Kidney epithelial cell (primary cell): Measurements from ENCODE around the gene ATP8A2. TPM values are rescaled to one million over a fixed set of nuclear protein-coding genes. Genes with fewer than 3 reads are reported as not detected.

Experiments used
- DNase-seq: peaks from one replicate; pipeline ENCODE4 v3.0.0-alpha.2; 2010; ENCODE audit warnings: low read depth
- H3K27me3 ChIP-seq: 2 replicates; pipeline ENCODE4 v1.6.0; 2011; ENCODE audit warnings: low read length; ENCODE audit not compliant: control insufficient read depth, insufficient read depth
- H3K36me3 ChIP-seq: 2 replicates; pipeline ENCODE4 v1.5.1; 2011; ENCODE audit warnings: low read length; ENCODE audit not compliant: control insufficient read depth, insufficient read depth
- H3K4me3 ChIP-seq: 2 replicates; pipeline ENCODE4 v1.5.1; 2011; ENCODE audit warnings: low read depth, mild to moderate bottlenecking, control low read depth, low read length
- total RNA-seq: library from RNA; depleted of rRNA; stranded (reverse); fragments of >200 nt; gene quantifications from 2 replicates; pipeline ENCODE4 v1.2.3, GENCODE V29; 2015
- TF ChIP-seq, protein P1 (sequence below): IDR thresholded peaks from 2 replicates; pipeline ENCODE4 v1.5.1; 2011; ENCODE audit warnings: mild to moderate bottlenecking, moderate library complexity, low read length, control low read depth, inconsistent platforms; ENCODE audit not compliant: insufficient read depth, poor library complexity, severe bottlenecking

Gene ATP8A2
- total RNA-seq, 1 donor from 2014 or later, result 3.8 TPM

- TF ChIP-seq, protein P1, sequence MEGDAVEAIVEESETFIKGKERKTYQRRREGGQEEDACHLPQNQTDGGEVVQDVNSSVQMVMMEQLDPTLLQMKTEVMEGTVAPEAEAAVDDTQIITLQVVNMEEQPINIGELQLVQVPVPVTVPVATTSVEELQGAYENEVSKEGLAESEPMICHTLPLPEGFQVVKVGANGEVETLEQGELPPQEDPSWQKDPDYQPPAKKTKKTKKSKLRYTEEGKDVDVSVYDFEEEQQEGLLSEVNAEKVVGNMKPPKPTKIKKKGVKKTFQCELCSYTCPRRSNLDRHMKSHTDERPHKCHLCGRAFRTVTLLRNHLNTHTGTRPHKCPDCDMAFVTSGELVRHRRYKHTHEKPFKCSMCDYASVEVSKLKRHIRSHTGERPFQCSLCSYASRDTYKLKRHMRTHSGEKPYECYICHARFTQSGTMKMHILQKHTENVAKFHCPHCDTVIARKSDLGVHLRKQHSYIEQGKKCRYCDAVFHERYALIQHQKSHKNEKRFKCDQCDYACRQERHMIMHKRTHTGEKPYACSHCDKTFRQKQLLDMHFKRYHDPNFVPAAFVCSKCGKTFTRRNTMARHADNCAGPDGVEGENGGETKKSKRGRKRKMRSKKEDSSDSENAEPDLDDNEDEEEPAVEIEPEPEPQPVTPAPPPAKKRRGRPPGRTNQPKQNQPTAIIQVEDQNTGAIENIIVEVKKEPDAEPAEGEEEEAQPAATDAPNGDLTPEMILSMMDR, result no peak
- Histone ChIP-seq H3K27me3 (no peaks in the 10 kb centered on the region), H3K36me3 (no peaks in the 10 kb centered on the region), H3K4me3 (no peak overlapping the region)
- DNase-seq, result no peak
Measured at GRCh38 chr13:25981060-25981459, 609.3 kb downstream of the ATP8A2 start.

GRCh38 chr13:25982907-25983306 is 611.1 kb downstream of the ATP8A2 start:
- no peak for DNase-seq
- Histone ChIP-seq H3K27me3 (no peaks in the 10 kb centered on the region), H3K4me3 (no peak overlapping the region), H3K36me3 (no peaks in the 10 kb centered on the region)
- TF ChIP-seq, protein P1, result no peak

- Histone ChIP-seq H3K4me3 (no peak overlapping the region), H3K36me3 (no peaks in the 10 kb centered on the region), H3K27me3 (no peaks in the 10 kb centered on the region)
- DNase-seq, result no peak
- TF ChIP-seq, protein P1, result no peak
Measured at GRCh38 chr13:25987987-25988386, 616.2 kb downstream of the ATP8A2 start.

GRCh38 chr13:25988661-25989060 is 616.9 kb downstream of the ATP8A2 start:
- TF ChIP-seq, protein P1, result no peak
- Histone ChIP-seq H3K4me3 (no peak overlapping the region), H3K36me3 (no peaks in the 10 kb centered on the region), H3K27me3 (no peaks in the 10 kb centered on the region)
- DNase-seq, result no peak

DNA sequence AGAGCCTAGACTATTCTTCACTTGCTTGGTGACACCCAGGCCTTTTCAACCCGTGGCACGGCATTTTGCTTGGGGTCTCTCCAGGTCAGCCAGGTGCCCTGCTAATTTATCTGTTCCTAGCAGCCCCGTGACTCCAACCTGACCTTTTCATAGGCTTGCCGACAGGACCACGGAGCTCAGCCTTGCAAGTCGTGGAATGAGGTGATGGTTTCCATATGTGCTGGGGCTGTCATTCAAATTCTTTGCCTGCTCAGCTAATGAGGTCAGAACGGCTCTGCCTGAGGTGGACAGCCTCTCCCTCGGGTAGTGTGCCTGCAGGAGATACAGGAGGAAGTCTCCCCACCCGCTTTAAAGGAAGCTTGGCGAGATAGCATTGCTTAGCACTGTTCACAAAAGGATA is 619.0 kb downstream of the ATP8A2 start:
- H3K36me3 ChIP-seq, result no peaks in the 10 kb centered on the region
- DNase-seq, result no peak
- no peaks in the 10 kb centered on the region for H3K27me3 ChIP-seq
- TF ChIP-seq, protein P1, result no peak
- no peak overlapping the region for H3K4me3 ChIP-seq

DNA sequence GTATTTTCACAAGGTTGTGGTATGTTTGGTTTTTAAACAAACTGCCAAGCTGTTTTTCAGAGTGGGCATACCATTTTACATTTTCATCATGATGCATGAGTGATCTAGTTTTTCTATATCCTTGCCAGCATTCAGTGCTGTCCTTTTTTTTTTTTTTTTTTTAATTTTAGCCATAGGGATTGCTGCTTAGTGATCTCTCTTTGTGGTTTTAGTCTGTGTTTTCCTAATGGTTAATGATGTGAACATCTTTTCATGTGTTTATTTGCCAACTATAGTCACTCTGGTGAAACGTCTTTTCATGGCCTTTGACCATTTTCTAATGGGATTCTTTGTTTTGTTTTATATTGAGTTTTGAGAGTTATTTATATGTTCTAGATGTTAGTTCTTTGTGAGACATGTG is 620.3 kb downstream of the ATP8A2 start:
- DNase-seq, result no peak
- TF ChIP-seq, protein P1, result no peak
- Histone ChIP-seq H3K27me3 (no peaks in the 10 kb centered on the region), H3K36me3 (no peaks in the 10 kb centered on the region), H3K4me3 (no peak overlapping the region)
